HFFc6 (cell line): ENCODE results near the gene PRMT7. TPM values are rescaled to one million over a fixed set of nuclear protein-coding genes. Genes with fewer than 3 reads are reported as not detected.
A peak's percentile ranks its signal among the peaks of the same experiment; 100 is the strongest.

ENCODE experiments used
- DNase-seq: peaks from one replicate; pipeline ENCODE4 v3.0.0-alpha.2; 2018
- H3K27ac Mint-ChIP-seq: 2 replicates; pipeline ENCODE4 v1.8.0; 2020; ENCODE audit warnings: mild to moderate bottlenecking, mixed read lengths
- H3K27me3 Mint-ChIP-seq: 2 replicates; pipeline ENCODE4 v1.8.0; 2021; ENCODE audit warnings: mild to moderate bottlenecking, moderate library complexity, mixed read lengths; ENCODE audit not compliant: insufficient read depth
- H3K36me3 Mint-ChIP-seq: 2 replicates; pipeline ENCODE4 v1.8.0; 2021; ENCODE audit warnings: low read depth, mixed read lengths
- H3K4me1 Mint-ChIP-seq: 2 replicates; pipeline ENCODE4 v1.8.0; 2020; ENCODE audit warnings: low read depth, mixed read lengths
- H3K4me3 Mint-ChIP-seq: 2 replicates; pipeline ENCODE4 v1.8.0; 2020; ENCODE audit warnings: mild to moderate bottlenecking, moderate library complexity, mixed read lengths
- H3K9me3 Mint-ChIP-seq: 2 replicates; pipeline ENCODE4 v1.8.0; 2020; ENCODE audit warnings: mild to moderate bottlenecking, mixed read lengths
- total RNA-seq, 6 experiments: library from RNA; stranded (reverse); fragmentation: NEBNext Ultra II Directional; extraction: Animal tissue kit (Norgen Biotek cat#: 25700); gene quantifications; 2 replicates in 1 of 6; 3 replicates in 5 of 6; pipeline ENCODE4 v1.2.3, GENCODE V29; 2021
- TF ChIP-seq, protein P1 (sequence below): fragments of 200-600 bp; sonication (generic); IDR thresholded peaks from 2 replicates; pipeline ENCODE4 v1.5.0; 2021; ENCODE audit warnings: antibody characterized with exemption, mild to moderate bottlenecking

Gene PRMT7
- total RNA-seq, 6 experiments from 2014 or later = 32.1 to 37.7 (median 36.4) TPM

DNA sequence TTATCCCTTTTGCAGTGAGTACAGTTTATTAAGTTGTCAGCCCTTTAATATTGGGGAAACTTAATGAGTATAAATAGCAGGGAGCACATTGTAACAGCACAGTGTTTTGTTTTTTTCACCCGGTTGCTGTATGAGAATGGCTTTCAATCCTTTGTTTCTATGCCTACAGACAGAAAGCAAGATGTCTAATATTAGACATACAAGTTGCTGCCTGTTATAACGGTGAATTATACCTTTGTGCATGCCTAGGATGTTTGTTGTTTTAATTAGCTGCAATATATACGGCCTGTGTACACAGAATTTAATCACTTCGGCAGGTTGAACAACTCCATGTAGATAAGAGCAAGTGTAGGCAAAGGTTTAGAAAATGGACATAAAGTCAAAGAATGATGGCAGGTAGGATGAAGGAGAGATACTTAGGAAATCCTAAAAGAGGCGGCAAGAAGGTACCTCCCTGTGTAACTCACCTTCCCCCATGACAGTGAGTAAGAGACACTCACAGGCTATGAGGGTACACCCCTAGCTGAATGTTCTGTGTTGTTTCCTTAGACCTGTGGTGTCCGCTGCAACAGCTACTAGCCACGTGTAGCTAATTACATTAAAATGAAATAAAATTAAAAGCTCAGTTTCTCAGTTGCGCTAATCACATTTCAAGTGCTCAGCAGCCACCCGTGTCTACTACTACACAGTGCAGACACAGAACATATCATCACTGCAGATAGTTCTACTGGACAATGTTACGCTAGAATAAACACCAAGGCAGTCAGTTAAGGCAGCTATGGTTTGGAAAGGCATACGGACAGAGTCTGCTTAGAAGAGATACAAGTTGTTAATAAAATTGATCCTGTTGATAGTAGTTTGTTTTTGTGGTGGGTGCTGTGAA lies 11.0 kb upstream of the PRMT7 start:
- Mint-ChIP-seq H3K4me3 (peak overlapping the region; percentile 43), H3K27ac (peak overlapping the region; percentile 81), H3K4me1 (peaks cover 48% of the 10 kb centered on the region), H3K36me3 (peaks cover 37% of the 10 kb centered on the region), H3K27me3 (no peaks in the 10 kb centered on the region), H3K9me3 (no peaks in the 10 kb centered on the region)
- DNase-seq = no peak
- TF ChIP-seq, protein P1, sequence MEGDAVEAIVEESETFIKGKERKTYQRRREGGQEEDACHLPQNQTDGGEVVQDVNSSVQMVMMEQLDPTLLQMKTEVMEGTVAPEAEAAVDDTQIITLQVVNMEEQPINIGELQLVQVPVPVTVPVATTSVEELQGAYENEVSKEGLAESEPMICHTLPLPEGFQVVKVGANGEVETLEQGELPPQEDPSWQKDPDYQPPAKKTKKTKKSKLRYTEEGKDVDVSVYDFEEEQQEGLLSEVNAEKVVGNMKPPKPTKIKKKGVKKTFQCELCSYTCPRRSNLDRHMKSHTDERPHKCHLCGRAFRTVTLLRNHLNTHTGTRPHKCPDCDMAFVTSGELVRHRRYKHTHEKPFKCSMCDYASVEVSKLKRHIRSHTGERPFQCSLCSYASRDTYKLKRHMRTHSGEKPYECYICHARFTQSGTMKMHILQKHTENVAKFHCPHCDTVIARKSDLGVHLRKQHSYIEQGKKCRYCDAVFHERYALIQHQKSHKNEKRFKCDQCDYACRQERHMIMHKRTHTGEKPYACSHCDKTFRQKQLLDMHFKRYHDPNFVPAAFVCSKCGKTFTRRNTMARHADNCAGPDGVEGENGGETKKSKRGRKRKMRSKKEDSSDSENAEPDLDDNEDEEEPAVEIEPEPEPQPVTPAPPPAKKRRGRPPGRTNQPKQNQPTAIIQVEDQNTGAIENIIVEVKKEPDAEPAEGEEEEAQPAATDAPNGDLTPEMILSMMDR = no peak

DNA sequence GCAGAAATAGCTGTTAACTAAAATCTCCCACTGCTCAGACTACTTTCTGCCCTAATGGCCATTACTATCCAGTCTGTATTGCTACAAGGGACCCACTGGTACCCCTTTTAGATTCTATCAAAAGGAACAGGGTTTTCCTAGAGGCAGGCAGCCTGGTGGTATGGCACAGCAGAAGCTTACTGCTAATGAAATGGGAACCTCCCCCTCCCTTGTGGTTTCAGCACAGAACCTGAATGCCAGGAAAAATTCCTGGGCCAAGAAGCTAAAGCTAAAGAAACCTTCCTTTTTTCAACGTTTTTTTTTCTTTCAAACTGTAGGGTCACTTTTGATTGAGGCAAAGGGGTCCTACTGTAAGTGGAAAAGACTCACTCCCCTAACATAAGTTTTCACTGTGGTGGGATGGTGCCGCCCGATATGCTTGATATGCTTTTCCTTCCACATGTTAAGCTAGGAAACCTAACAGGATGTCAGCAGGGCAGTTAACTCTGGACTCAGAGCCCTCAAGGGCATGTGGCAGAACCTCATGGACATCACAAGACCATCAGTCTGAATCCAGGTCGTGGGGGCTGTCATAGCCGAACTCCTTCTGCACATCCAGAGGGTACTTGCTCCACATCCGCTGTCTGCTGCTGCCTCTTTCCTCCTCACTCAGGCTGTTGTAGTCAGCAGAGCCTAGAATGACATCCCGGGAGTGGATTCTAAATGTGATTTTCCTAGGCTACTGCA lies 9.9 kb upstream of the PRMT7 start:
- TF ChIP-seq, protein P1 = no peak
- no peak for DNase-seq
- Mint-ChIP-seq H3K36me3 (peaks cover 37% of the 10 kb centered on the region), H3K4me3 (no peak overlapping the region), H3K27ac (peak overlapping the region; percentile 60), H3K4me1 (peaks cover 48% of the 10 kb centered on the region), H3K9me3 (no peaks in the 10 kb centered on the region), H3K27me3 (no peaks in the 10 kb centered on the region)

DNA sequence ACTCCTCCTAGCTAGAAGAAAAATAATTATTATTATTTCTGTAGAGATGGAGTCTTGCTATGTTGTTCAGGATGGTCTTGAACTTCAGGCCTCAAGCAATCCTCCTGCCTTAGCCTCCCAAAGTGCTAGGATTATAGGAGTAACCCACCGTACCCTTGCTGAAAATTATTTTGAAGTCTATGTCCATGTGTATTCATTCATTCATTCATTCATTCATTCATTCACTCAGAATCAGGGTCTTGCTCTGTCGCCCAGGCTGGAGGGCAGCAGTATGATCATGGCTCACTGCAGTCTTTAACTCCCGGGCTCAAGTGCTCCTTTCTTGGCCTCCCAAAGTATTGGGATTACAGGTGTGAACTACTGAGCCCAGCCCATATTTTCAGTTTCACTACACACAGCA lies 4.2 kb upstream of the PRMT7 start:
- H3K27me3 Mint-ChIP-seq = peaks cover 3% of the 10 kb centered on the region; the same call in 1 of the 2 replicates
- no peak for DNase-seq
- H3K36me3 Mint-ChIP-seq = peaks cover 23% of the 10 kb centered on the region
- TF ChIP-seq, protein P1 = no peak
- no peak overlapping the region for H3K27ac Mint-ChIP-seq
- no peaks in the 10 kb centered on the region for H3K9me3 Mint-ChIP-seq
- peaks cover 17% of the 10 kb centered on the region for H3K4me1 Mint-ChIP-seq
- H3K4me3 Mint-ChIP-seq = no peak overlapping the region

DNA sequence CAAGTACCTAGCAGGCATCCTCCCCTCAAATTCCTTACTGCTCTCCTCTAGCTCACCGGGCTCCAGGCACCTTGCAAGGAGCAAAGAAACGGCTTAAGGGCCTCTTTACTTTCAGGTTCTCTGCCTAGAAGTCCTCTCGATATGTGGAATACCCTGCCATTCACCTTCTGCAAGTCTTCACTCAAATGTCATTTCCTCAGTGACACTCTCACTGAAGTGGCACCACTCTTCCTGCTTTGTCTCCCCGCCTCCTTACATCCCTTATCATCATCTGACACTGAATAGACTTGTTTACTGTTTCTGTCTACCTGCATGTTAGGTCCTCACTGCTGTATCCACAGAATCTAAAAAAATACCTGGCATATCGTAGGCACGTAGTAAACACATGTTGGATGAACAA lies 1.0 kb upstream of the PRMT7 start:
- TF ChIP-seq, protein P1 = no peak
- H3K27me3 Mint-ChIP-seq = peaks cover 3% of the 10 kb centered on the region; the same call in 1 of the 2 replicates
- DNase-seq = no peak
- peaks cover 25% of the 10 kb centered on the region for H3K4me1 Mint-ChIP-seq
- no peaks in the 10 kb centered on the region for H3K9me3 Mint-ChIP-seq
- H3K27ac Mint-ChIP-seq = peak overlapping the region; percentile 92
- peak overlapping the region; percentile 88 for H3K4me3 Mint-ChIP-seq
- peaks cover 20% of the 10 kb centered on the region for H3K36me3 Mint-ChIP-seq

DNA sequence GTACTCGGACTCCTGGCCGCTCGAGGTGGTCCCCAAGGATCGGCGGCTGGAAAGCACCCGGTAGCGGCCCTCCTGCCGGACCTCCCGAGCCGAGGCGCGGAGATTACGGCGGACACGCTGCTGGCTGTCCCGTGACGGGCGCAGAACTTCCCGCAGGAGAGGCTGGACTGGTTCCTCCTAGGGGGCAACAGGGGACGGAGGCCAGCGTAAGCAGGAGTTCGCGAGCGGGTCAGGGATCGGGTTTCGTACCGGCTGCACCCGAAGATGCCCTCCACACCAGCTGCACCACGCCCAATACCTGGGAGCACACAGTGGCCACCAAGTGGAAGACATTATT lies 414 bp upstream of the PRMT7 start:
- TF ChIP-seq, protein P1 = no peak
- H3K36me3 Mint-ChIP-seq = peaks cover 20% of the 10 kb centered on the region
- peaks cover 3% of the 10 kb centered on the region for H3K27me3 Mint-ChIP-seq
- peaks cover 25% of the 10 kb centered on the region for H3K4me1 Mint-ChIP-seq
- peak overlapping the region; percentile 88 for H3K4me3 Mint-ChIP-seq
- H3K27ac Mint-ChIP-seq = peak overlapping the region; percentile 92
- no peak for DNase-seq
- H3K9me3 Mint-ChIP-seq = no peaks in the 10 kb centered on the region
